Measurements from ENCODE around the gene RPN2.

DNA sequence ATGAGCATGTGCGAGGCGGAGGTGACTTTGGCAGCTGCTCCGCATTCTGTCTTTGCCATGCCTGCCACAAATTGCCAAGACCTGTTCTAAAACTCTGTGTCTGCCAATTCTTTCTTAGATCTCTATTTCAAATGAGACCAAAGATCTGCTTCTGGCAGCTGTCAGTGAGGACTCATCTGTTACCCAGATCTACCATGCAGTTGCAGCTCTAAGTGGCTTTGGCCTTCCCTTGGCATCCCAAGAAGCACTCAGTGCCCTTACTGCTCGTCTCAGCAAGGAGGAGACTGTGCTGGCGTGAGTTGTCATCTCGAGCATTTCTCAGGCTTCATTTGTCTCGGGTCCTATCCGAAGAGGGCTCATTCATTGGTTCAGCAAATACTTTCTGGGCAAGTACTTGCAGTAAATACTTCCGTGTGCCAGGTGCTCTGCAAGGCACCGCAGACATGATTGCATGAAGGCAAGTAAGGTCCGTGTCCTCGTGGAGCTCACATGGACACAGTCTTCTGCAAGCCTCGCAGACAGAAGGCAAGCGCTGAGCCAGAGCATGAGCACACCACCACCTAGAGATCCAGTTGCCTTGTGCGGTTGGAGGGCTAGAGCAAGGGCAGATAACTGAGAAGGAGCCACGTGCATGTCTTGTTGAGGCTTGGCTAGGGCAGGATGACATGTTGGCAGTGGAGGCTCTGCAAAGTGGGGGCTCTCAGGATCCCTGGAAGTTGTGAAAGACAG is 20.0 kb downstream of the RPN2 start:
- TF ChIP-seq, protein P1, sequence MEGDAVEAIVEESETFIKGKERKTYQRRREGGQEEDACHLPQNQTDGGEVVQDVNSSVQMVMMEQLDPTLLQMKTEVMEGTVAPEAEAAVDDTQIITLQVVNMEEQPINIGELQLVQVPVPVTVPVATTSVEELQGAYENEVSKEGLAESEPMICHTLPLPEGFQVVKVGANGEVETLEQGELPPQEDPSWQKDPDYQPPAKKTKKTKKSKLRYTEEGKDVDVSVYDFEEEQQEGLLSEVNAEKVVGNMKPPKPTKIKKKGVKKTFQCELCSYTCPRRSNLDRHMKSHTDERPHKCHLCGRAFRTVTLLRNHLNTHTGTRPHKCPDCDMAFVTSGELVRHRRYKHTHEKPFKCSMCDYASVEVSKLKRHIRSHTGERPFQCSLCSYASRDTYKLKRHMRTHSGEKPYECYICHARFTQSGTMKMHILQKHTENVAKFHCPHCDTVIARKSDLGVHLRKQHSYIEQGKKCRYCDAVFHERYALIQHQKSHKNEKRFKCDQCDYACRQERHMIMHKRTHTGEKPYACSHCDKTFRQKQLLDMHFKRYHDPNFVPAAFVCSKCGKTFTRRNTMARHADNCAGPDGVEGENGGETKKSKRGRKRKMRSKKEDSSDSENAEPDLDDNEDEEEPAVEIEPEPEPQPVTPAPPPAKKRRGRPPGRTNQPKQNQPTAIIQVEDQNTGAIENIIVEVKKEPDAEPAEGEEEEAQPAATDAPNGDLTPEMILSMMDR (IDR thresholded peaks at IDR 0.05; ENCODE audit: poor library complexity, severe bottlenecking), result no peak
- TF ChIP-seq POLR2AphosphoS5 (IDR thresholded peaks at IDR 0.05) (no peak), SMC3 (conservative IDR thresholded peaks at IDR 0.05; ENCODE audit: poor library complexity) (no peak), TAF1 (IDR thresholded peaks at IDR 0.05; ENCODE audit: low read depth) (no peak), EP300 (conservative IDR thresholded peaks at IDR 0.05; ENCODE audit: poor library complexity, severe bottlenecking) (no peak), EZH2 (IDR thresholded peaks at IDR 0.05; ENCODE audit: borderline replicate concordance, insufficient read depth, low read length, poor library complexity, severe bottlenecking) (no peak), MXI1 (conservative IDR thresholded peaks at IDR 0.05; ENCODE audit: poor library complexity, severe bottlenecking) (no peak)
- TF ChIP-seq, protein P2, sequence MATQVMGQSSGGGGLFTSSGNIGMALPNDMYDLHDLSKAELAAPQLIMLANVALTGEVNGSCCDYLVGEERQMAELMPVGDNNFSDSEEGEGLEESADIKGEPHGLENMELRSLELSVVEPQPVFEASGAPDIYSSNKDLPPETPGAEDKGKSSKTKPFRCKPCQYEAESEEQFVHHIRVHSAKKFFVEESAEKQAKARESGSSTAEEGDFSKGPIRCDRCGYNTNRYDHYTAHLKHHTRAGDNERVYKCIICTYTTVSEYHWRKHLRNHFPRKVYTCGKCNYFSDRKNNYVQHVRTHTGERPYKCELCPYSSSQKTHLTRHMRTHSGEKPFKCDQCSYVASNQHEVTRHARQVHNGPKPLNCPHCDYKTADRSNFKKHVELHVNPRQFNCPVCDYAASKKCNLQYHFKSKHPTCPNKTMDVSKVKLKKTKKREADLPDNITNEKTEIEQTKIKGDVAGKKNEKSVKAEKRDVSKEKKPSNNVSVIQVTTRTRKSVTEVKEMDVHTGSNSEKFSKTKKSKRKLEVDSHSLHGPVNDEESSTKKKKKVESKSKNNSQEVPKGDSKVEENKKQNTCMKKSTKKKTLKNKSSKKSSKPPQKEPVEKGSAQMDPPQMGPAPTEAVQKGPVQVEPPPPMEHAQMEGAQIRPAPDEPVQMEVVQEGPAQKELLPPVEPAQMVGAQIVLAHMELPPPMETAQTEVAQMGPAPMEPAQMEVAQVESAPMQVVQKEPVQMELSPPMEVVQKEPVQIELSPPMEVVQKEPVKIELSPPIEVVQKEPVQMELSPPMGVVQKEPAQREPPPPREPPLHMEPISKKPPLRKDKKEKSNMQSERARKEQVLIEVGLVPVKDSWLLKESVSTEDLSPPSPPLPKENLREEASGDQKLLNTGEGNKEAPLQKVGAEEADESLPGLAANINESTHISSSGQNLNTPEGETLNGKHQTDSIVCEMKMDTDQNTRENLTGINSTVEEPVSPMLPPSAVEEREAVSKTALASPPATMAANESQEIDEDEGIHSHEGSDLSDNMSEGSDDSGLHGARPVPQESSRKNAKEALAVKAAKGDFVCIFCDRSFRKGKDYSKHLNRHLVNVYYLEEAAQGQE (IDR thresholded peaks at IDR 0.05; ENCODE audit: borderline replicate concordance), result no peak

Measured in neural cell (in vitro differentiated cells).